HG03571 (cell line): Measurements from ENCODE around the gene GORAB.
A peak's percentile ranks its signal among the peaks of the same experiment; 100 is the strongest.

ENCODE experiments used
- ATAC-seq: cut with Tn5 transposase; IDR thresholded peaks from one replicate; pipeline ENCODE4 v1.9.1; 2021; ENCODE audit not compliant: unreplicated experiment

GORAB gene, protein sequence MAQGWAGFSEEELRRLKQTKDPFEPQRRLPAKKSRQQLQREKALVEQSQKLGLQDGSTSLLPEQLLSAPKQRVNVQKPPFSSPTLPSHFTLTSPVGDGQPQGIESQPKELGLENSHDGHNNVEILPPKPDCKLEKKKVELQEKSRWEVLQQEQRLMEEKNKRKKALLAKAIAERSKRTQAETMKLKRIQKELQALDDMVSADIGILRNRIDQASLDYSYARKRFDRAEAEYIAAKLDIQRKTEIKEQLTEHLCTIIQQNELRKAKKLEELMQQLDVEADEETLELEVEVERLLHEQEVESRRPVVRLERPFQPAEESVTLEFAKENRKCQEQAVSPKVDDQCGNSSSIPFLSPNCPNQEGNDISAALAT

DNA sequence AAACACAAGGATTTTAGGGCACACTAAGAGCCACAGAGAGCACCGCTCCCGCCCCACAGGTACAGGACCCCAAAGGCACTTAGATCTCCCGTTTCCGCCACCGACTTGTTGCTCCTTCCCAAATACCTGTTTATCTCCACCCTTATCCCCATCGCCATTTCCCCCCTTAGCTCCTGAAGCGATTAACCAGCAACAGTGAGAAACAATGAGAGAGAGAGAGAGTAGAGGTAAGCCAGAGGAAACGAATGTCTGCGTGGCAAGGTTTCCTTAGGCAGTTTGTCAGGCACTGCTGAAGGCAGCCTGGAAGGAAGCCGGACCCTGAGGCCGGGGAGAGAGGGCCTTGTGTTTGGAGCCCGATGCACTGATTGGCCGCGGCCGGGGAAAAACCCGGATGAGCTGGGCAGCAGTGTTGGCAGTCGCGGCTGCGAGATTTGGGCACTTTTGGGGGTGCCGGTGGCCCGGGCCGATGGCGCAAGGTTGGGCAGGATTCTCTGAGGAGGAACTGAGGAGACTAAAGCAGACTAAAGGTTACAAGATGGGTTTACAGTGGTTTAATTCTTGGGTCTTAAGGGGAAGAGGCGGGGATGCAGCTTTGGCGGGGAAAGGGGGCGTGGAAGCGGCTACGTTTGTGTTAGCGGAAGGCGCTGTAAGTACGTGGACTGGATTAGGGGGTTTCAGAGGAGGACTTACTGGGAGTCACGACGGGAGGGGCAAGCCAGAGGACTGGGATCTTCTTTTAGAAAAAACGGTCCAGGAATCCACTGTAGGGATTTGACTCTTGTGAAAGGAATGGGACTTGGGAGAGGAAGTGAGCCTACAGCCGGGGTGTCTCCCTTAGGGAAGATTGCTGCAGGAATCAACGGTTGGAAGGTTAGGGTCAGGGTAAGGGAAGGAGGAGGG lies at the start of gene GORAB:
Gene GORAB (plus strand): TSS at position 409 of the 900 bp plus-strand sequence. CDS start 58 bp downstream, at position 467.
- ATAC-seq: peak; percentile 99

DNA sequence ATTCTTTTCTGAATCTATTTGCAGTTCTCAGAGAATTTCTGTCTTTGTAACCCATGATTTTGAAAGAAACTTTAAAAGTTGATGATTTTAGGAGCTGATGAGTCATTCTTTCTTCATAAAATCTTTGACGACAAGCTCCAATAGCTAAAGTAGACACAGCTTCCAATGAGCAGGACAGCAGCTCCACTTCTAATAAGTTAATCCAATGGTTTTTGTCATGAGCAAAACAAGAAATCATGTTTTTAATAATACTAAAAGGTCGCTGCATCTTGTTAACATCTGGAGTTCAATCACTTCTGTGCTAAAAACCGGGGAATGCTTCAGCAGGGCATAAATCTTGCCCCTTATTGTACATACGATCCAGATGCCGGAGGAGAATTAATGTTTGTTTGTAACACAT lies 48.9 kb upstream of the GORAB start:
- ATAC-seq: no peak

DNA sequence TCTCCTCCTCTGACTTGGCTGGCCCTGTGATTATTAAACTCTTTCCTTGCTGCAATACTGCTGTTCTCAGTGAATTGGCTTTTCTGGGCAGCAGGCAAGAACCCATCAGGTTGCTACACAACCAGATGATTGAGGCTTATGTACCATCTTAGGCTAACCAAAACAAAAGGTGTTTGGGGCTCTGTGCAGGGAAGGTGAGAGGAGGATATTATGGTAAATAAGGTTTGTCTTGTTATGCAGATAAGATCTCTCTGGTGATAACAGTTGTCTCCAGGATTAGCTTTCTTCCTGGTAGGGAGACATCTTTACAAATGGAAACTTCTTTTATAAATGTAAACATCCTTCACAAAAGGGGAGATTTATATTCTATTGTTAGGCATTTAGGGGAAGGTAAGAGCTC lies 44.5 kb upstream of the GORAB start:
- ATAC-seq: no peak

DNA sequence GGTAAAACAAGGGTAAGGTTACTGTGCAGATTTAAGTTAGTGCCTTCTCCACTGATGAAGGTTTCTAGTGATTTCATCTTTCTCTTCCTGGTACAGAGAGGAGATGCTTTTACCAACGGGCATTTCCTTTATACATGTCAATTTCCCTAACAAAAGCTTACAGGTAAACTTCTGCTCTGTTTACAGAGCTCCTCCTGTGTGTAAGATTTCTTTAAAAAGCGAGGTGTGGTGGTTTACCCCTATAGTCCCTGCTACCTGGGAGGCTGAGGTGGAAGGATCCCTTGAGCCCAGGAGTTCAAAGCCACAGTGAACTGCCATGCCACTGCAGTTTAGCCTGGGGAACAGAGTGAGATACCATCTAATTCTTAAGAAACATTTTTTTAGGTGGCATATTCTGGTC lies 40.7 kb upstream of the GORAB start:
- no peak for ATAC-seq

DNA sequence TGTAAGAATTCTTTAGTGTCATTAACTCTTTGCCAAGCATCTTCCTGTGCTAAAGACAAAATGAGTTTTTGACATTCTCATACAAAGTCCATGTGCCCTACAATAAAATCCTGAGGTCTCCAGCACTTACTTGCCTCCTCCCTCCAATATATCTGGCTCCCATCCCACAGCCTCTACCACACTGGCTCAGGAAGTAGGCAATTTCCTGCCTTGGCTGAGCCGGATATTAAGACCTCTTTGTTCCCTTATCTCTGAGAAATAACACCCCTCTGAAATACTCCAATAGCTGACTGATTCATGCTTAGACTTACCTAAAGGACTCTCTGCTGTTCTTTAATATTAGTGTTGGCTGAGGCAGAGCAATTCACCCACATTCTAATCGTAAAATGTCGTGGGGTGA lies 37.6 kb upstream of the GORAB start:
- ATAC-seq: no peak

DNA sequence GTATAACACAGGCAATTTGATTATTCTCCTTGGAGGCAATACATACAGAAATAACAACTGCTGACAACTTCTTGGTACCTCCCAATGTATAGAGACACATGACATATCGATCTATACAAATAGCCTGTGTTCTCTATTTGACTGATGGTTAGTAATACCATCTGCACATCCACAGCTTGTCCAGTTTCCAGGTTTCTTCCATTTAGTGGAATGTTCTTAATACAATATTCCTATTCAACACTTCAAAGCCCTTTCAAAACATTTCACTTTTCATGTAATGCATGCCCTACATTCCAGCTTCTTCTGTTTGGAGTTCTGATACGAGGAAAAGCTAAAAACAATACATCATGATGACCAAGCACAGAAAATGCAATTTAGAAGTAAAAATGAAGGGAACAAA lies 37.0 kb upstream of the GORAB start:
- no peak for ATAC-seq

DNA sequence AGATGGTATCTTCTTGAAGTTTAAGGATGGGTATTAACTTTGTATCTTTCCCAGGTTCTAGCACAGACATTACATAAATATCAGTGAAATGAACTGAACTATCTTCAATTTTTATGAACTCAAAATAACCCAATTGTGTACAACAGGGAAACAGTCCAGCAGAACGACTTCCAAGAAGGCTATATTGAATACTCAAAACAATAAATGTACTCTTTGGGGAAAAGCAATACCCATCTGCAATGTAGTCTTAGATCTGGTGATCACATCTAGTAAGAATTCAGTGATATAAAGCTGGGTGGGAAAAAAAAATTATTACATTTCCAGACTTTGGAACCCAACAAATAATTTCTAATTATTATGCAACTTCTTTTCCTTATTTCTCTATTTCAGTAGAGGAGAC lies 33.1 kb upstream of the GORAB start:
- ATAC-seq: no peak

DNA sequence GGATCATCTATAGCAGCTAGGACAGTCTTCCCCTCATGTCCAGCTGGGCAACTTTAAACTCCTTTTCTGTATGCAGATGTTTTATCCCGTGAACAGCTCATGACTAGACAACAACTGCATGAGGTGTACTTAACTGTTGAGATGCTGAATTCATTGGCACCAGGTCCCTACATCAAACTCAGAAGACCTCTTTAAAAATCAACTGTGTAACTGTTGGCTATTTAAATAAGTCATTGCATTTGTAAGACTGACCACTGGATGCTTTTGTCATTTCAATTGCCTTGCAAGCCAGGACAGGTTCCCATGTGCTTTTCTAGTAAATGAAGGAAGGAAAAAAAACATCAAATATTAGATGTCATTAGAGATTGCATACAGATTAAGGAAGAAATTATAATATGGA lies 28.3 kb upstream of the GORAB start:
- no peak for ATAC-seq

DNA sequence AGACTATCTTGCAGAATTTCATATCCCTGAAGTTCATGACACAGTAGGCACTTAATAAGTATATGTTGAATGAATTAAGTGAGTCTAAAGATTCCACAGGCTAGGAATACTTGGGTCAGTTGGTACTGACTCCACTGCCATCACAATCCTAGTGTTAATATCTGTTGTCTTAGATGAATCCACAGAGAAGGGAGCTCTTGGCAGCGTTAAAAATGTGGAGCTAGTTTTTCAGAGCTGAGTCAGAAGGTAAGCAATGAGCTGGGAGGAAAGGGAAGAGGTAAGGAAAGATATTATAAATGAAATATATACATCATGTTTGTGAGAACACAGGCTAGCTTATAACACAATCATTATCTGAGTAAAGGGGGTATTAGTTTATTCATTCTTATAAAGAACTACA lies 21.8 kb upstream of the GORAB start:
- ATAC-seq: no peak

DNA sequence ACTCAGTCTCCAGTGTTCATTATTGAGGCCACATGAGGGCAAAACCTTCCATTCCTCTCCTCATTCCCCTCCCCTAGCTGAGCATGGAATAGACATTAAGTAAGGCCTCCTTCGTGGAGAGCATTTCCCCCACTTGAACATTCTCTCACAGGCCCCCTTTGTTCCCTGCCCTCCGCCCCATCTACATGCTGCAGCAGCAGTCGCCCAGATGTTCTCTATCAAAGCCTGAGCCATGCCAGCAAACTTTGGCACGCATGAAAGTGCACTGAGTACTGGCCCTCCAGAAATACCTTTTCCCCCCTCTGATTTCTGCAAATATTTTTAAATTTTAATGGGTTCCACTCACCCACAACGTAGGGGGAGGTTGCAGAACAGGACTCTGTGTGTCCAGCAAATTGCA lies 20.9 kb upstream of the GORAB start:
- ATAC-seq: no peak

DNA sequence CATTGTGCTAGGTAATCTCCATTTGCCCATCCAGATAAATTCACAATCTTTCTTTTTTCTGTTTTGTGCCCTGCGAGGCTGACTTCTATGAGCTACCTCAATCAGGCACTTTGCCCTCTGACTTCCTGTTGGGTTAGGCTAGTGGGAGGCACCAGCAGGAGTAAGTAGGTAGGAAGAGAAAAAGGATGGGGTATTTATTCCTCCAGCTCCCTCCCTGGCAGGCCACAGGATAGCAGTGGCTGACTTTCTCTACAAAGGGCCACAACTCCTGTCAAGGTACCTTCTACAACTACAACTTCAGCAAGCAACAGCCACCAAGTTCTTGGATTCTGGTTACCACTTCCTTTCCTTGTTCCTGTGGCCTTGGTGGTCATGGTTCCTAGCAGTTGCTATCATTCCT lies 18.8 kb upstream of the GORAB start:
- ATAC-seq: no peak

DNA sequence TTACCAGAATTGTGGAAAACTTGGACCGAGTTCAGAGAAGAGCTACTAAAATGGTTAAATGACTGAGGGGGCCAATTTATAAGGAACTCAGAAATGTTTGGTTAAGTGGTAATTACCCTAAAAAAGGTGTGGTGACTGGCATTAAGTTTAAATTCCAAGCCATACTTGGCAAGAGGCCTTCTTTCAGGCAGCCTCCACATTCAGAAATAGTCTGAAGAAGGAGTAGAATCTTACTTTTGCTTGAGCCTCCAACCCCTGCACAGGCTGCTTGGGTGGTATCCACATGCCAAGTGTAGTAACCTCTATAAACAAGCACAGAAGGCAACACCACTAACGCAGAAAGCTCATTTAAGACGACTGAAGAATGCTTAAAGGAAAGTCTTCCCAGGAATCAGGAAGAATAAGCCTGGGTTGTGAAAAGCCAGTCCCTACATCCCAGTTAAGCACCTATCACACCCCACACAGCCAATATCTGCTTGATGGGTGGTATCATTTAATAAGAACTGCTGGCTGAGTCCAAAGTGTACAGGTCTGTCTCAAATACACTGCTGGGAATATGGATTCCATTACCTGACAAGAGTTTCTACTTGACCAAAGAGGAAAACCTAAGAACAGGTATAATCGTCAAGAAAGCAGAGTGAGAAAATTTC lies 13.7 kb upstream of the GORAB start:
- ATAC-seq: no peak

DNA sequence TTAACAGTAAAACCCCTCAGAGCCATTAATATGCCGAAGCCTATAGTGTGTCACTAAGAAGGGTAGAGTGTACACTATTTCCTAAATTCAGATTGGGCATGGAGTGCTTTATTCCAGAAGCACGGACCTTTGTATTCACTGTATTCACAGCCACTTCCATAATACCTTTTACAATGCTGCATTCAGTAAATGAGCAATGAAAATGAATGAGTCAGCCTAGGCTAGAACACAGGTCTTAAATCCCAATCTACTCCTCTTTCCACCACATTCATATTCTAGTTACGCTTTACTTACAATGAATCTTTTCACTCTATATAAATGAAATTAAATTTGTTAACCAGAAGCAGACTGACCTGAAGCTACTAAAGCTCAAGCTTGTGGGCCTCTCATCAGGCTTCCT lies 13.0 kb upstream of the GORAB start:
- no peak for ATAC-seq

DNA sequence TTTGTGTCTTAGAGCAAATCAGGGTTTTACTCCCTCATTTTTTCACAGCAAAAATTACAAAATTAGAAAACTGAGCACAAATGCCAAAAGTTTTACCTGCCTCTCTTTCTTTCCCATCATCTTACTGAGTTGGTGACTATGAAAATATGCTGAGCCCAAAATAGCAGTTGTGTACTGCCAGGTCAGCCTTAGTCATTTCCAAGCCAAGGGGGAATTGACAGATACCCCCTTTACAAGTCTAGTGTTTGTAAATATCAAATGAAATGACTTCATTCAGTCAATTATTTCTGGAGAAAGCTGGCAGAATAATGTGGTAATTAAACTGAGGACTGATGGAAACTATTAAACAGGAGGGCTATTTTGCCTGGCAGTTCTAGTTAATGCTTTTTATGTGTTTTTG lies 11.4 kb upstream of the GORAB start:
- ATAC-seq: no peak

DNA sequence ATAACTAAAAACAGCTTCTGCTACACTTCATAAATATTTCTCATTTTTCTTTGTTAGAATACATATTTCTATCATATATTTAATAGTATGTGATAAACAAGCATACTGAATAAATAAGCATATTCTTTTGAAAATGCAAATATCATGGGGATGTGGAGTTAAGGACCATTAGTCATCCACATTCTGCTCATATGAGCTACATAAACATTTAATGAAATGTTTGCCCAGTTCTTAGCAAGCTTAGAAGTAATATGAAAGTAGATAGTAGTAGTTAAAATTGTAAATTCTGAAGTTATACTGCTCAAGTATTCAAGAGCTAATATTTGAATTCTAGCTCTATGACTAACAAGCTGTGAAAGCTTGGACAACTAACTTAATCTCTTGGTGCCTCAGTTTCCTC lies 10.1 kb upstream of the GORAB start:
- no peak for ATAC-seq

DNA sequence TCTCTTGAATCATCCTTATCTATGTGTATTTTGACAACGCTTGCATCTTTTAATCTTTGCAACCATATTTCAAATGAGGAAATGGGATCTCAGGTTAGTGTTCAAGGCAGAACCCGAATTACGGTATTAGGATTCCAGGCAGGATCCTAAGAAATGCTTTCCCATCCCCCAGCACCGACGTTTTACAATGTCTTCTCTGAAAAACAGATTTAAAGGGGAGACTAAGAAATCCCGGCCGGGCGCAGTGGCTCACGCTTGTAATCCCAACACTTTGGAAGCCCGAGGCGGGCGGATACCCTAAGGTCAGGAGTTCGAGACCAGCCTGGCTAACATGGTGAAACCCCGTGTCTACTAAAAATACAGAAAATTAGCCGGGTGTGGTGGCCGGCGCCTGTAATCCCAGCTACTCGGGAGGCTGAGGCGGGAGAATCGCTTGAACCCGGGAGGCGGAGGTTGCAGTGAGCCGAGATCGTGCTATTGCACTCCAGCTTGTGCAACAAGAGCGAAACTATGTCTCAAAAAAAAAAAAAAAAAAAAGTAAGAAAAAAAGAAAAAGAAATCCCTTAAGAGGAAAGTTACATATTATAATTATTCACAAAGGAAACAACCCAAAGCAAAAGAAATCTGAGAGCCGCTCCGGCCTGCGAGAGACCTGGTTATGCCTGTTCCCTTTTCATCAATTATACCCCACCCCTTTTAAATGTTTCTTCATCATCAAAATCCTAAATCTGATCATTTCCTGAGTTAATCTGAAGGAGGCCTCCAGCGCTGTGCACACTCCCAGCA lies 801 bp upstream of the GORAB start:
- ATAC-seq: no peak

DNA sequence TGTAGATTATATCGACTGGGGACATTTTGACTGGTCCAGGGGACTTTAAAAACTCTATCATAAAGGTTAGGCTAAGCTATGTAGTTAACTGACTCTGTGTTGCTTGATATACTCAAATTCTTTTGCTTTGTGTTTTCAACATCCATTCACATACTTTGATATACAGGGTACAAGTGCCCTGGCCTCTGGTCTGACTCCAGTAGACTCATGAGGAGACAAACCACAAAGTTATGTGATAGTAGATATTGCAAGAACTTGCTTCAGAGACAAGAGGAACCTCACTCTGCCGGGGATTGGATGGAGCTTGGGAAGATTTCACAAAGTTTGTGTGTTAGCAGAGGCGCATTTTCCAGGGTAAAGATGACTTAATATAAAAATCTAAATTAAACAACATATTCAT lies 1.3 kb downstream of the GORAB start:
- ATAC-seq: no peak

DNA sequence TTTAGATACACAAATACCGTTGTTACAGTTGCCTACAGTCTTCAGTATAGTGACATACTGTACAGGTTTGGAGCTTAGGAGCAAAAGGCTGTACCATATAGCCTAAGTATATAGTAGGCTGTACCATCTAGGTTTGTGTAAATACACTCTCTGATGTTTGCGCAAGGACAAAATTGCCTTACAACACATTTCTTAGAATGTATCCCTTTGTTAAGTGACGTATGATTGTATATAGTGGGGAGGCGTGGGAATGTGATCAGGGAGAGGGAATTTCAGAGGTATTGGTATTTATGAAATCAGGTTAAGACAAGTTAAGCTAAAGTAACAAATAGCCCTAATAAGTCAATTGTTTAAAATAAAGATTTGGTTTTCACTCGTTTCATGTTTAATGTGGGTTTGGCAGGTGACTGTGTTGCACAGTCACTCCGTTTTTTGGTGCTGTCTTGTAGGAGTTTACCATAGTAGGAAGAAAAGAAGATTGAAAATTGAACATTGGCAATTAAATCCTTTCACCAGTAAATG lies 2.7 kb downstream of the GORAB start:
- ATAC-seq: no peak

DNA sequence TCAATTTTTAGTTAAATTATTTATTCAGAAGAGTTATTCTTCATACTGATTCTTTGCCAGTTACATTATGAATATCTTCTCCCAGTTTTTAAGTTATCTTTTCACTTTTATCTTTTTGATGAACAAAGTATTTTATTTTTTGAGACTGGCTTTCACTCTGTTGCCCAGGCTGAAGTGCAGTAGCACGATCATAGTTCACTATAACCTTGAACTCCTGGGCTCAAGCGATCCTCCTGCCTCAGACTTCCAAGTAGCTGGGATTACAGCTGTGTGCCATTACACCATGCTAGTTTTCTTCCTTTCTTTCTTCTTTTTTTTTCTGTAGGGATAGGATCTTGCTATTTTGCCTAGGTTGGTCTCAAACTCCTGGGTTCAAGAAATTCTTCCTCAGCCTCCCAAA lies 3.5 kb downstream of the GORAB start:
- no peak for ATAC-seq

DNA sequence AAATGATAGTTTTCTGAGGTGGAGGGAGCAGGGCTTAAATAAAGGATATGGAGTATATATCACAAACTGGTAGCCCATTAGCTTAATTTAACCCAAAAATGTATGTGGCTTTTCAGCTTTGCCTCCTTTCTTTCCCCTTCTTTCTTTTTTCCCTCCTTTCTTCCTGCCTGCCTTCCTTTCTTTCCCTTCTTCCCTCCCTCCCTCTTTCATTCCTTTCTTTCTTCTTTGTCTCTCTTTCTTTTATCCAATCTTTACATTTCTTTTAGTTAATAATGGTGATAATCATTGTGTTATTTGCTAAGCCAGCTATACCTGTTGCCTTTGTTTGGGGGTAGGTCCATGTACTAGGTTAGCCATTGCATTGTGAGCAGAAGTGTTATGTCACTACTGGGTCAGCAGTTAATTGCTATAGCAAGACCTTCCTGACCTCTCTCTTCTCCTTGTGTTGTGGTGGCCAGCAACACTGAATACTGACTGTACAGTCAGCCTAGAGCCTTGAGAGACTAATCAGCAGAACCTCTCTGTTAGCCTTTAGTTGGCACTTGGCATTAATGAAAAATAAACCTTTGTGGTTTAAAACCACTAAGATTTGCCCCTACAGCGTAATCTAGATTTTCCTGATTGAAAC lies 5.1 kb downstream of the GORAB start:
- no peak for ATAC-seq
